Stomach (tissue), 4 donors: Measurements from ENCODE around the gene ARTN.

Experiments
- EP300 ChIP-seq: sonication (generic); formaldehyde crosslinking; IDR thresholded peaks from one replicate; pipeline ENCODE4 v1.6.1; 2017; ENCODE audit warnings: antibody characterized with exemption
- POLR2A ChIP-seq, 4 donors: fragments of 450-650 bp; IDR thresholded peaks; one replicate each; pipeline ENCODE4 v1.6.1; 2016; ENCODE audit warnings: antibody characterized with exemption in 4 of 4, control low read depth in 2 of 4, mild to moderate bottlenecking in 1 of 4, moderate library complexity in 1 of 4
- TF ChIP-seq, protein P1 (sequence below), 7 experiments: fragments of 450-650 bp in 4 of 7; fragments of 200-600 bp in 3 of 7; sonication (generic) in 3 of 7; IDR thresholded peaks; one replicate each; pipeline ENCODE4 v1.5.1; 2016 to 2019; ENCODE audit warnings: antibody characterized with exemption in 7 of 7, control low read depth in 2 of 7, mild to moderate bottlenecking in 1 of 7

GRCh38 chr1:43980255-43981134, 46.9 kb downstream of the ARTN start:
- TF ChIP-seq, protein P1, sequence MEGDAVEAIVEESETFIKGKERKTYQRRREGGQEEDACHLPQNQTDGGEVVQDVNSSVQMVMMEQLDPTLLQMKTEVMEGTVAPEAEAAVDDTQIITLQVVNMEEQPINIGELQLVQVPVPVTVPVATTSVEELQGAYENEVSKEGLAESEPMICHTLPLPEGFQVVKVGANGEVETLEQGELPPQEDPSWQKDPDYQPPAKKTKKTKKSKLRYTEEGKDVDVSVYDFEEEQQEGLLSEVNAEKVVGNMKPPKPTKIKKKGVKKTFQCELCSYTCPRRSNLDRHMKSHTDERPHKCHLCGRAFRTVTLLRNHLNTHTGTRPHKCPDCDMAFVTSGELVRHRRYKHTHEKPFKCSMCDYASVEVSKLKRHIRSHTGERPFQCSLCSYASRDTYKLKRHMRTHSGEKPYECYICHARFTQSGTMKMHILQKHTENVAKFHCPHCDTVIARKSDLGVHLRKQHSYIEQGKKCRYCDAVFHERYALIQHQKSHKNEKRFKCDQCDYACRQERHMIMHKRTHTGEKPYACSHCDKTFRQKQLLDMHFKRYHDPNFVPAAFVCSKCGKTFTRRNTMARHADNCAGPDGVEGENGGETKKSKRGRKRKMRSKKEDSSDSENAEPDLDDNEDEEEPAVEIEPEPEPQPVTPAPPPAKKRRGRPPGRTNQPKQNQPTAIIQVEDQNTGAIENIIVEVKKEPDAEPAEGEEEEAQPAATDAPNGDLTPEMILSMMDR (IDR thresholded peaks at IDR 0.05), result no peak
- no peak for TF ChIP-seq EP300
- TF ChIP-seq POLR2A (IDR thresholded peaks at IDR 0.05), result no peak
